B cell (primary cell): Measurements from ENCODE around the gene EGFR. TPM values are rescaled to one million over a fixed set of nuclear protein-coding genes. Genes with fewer than 3 reads are reported as not detected.

Experiments used
- ATAC-seq: fragments of 200-7000 bp; cut with Tn5 transposase; one replicate; pipeline ENCODE4 v1.10.0; 2021; ENCODE audit warnings: low read depth, mild to moderate bottlenecking, moderate number of reproducible peaks, moderate library complexity
- CTCF ChIA-PET: fragments of 350-600 bp; sonication (Branson Sonifier 250); formaldehyde crosslinking; loops from one replicate; lab custom pipeline; 2021; ENCODE audit warnings: antibody characterized with exemption, inconsistent platforms; lab: Charles Lee
- POLR2A ChIA-PET: fragments of 350-600 bp; sonication (Branson Sonifier 250); formaldehyde crosslinking; loops from one replicate; lab custom pipeline; 2021; ENCODE audit warnings: antibody characterized with exemption; lab: Charles Lee
- DNase-seq: peaks from one replicate; pipeline ENCODE4 v3.0.0; 2013
- H2AFZ ChIP-seq: 2 replicates; pipeline ENCODE4 v1.6.1; 2012; ENCODE audit warnings: mild to moderate bottlenecking, low read depth, low read length; ENCODE audit not compliant: insufficient read depth, poor library complexity, severe bottlenecking
- H3K27ac ChIP-seq, 2 donors: 1 replicate in 1 of 2; 2 replicates in 1 of 2; pipeline ENCODE4 v1.5.1; 2012 to 2013; ENCODE audit warnings: low read length in 2 of 2, mild to moderate bottlenecking in 2 of 2, moderate library complexity in 1 of 2
- H3K27me3 ChIP-seq, 4 experiments: fragments of 200-600 bp in 1 of 4; sonication (generic) in 1 of 4; replicated peaks in 1 of 4; 1 replicate in 2 of 4; 2 replicates in 2 of 4; pipeline versions ENCODE4 v1.6.1 to v1.7.0; 2013 to 2016; ENCODE audit warnings: low read length in 3 of 4, mild to moderate bottlenecking in 2 of 4, mixed read lengths in 1 of 4, moderate library complexity in 1 of 4; ENCODE audit not compliant: insufficient read depth in 4 of 4, control insufficient read depth in 3 of 4; ENCODE audit errors: control extremely low read depth in 1 of 4
- H3K36me3 ChIP-seq, 2 experiments: replicated peaks in 1 of 2; 1 replicate in 1 of 2; 2 replicates in 1 of 2; pipeline versions ENCODE4 v1.6.1 to v1.7.1; 2013; ENCODE audit warnings: low read length in 1 of 2; ENCODE audit not compliant: insufficient read depth in 2 of 2, control insufficient read depth in 1 of 2; ENCODE audit errors: control extremely low read depth in 1 of 2, extremely low read depth in 1 of 2
- H3K4me1 ChIP-seq, 2 donors: fragments of 200-600 bp in 1 of 2; sonication (generic) in 1 of 2; 1 replicate in 1 of 2; 2 replicates in 1 of 2; pipeline versions ENCODE4 v1.5.1 to v1.6.1; 2013 to 2017; ENCODE audit warnings: low read length in 2 of 2; ENCODE audit not compliant: control insufficient read depth in 2 of 2, insufficient read depth in 2 of 2
- H3K4me2 ChIP-seq: replicated peaks from 2 replicates; pipeline ENCODE3; 2012; ENCODE audit warnings: mild to moderate bottlenecking, low read depth, low read length; ENCODE audit not compliant: poor library complexity, severe bottlenecking
- H3K4me3 ChIP-seq, 5 experiments: fragments of 200-600 bp in 1 of 5; sonication (generic) in 1 of 5; 1 replicate in 3 of 5; 2 replicates in 2 of 5; pipeline versions ENCODE4 v1.5.1 to v1.7.0; 2011 to 2016; ENCODE audit warnings: low read length in 4 of 5, mild to moderate bottlenecking in 4 of 5, low read depth in 2 of 5, control low read depth in 1 of 5, moderate library complexity in 1 of 5; ENCODE audit not compliant: insufficient read depth in 1 of 5; ENCODE audit errors: control extremely low read depth in 1 of 5, extremely low read depth in 1 of 5
- H3K79me2 ChIP-seq: fragments of 200-600 bp; sonication (generic); one replicate; pipeline ENCODE4 v1.6.0; 2016; ENCODE audit warnings: low read length; ENCODE audit not compliant: control insufficient read depth, insufficient read depth
- H3K9ac ChIP-seq: fragments of 200-600 bp; sonication (generic); 2 replicates; pipeline ENCODE4 v1.6.1; 2017; ENCODE audit warnings: mild to moderate bottlenecking, low read length, moderate library complexity
- H3K9me3 ChIP-seq, 3 donors: one replicate each; pipeline versions ENCODE4 v1.6.1 to v1.7.1; 2013; ENCODE audit warnings: low read length in 2 of 3; ENCODE audit not compliant: control insufficient read depth in 2 of 3, insufficient read depth in 1 of 3; ENCODE audit errors: control extremely low read depth in 1 of 3
- H4K20me1 ChIP-seq: 2 replicates; pipeline ENCODE4 v1.6.0; 2012; ENCODE audit warnings: mild to moderate bottlenecking, low read length; ENCODE audit not compliant: insufficient read depth, control insufficient read depth, poor library complexity, severe bottlenecking
- H3K27ac Mint-ChIP-seq: one replicate; pipeline ENCODE4 v1.8.0; 2021; ENCODE audit warnings: mixed read lengths
- H3K27me3 Mint-ChIP-seq: one replicate; pipeline ENCODE4 v1.8.0; 2021; ENCODE audit warnings: mixed read lengths
- H3K4me1 Mint-ChIP-seq: one replicate; pipeline ENCODE4 v1.8.0; 2021; ENCODE audit warnings: mixed read lengths
- H3K4me3 Mint-ChIP-seq: one replicate; pipeline ENCODE4 v1.8.0; 2021; ENCODE audit warnings: mixed read lengths
- H3K9me3 Mint-ChIP-seq: one replicate; pipeline ENCODE4 v1.8.0; 2022; ENCODE audit warnings: mixed read lengths; ENCODE audit not compliant: insufficient read depth
- EZH2 ChIP-seq: IDR thresholded peaks from 2 replicates; pipeline ENCODE4 v1.6.1; 2012; ENCODE audit warnings: borderline replicate concordance, low read depth, mild to moderate bottlenecking, moderate library complexity, low read length; ENCODE audit not compliant: insufficient read depth, poor library complexity, severe bottlenecking
- WGBS: methylation state at CpG from one replicate; pipeline ENCODE4 v1.1.5; 2013; ENCODE audit warnings: missing lambda C conversion rate; ENCODE audit not compliant: insufficient coverage; 5-methylcytosine and 5-hydroxymethylcytosine counted together
- intact Hi-C: fragments of 100-400 bp; cut with micrococcal nuclease; formaldehyde crosslinking; loops from one replicate; pipeline ENCODE4 v1.10.0; 2022
- polyA plus RNA-seq: library from polyadenylated mRNA; depleted of rRNA; stranded (reverse); fragments of >200 nt; gene quantifications from 2 replicates; pipeline ENCODE4 v1.2.3, GENCODE V29; 2012
- total RNA-seq, 2 donors: library from RNA; stranded (reverse); fragments of 120-200 nt in 1 of 2; gene quantifications; 1 replicate in 1 of 2; 2 replicates in 1 of 2; pipeline versions ENCODE4 v1.2.3 to v1.2.4, GENCODE V29; 2013 to 2022
- TF ChIP-seq, protein P1 (sequence below): fragments of 200-600 bp; IDR thresholded peaks from one replicate; pipeline ENCODE4 v1.8.0; 2022; ENCODE audit warnings: antibody characterized with exemption, mild to moderate bottlenecking

The EGFR gene
- total and polyA plus RNA-seq, 2 donors (not counting 1 experiment from before 2014, with no cell fraction given): not detected

DNA sequence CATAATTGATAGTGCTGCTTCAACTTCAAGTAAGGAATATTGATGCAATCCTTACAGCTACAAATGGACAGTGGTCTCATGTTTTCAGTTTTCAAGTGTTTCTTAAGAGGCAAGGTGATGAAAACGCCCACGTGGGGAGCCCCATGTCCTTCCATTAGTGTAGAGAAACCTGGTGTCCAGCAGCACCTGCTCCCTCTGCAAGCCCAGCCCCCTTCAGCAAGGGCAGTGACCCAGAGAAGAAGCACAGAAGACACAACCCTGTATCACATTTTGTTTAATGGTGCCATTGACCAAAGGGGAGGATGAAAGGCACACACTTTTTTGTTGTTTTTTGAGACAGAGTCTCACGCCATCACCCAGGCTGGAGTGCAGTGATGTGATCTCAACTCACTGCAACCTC lies 143.7 kb downstream of the EGFR start:
- WGBS: 71% methylated on average over 3 of the region's 3 CpGs
- Mint-ChIP-seq H3K4me3 (no peak overlapping the region), H3K27ac (no peak overlapping the region), H3K4me1 (no peaks in the 10 kb centered on the region), H3K27me3 (peaks cover 6% of the 10 kb centered on the region), H3K9me3 (peaks cover 2% of the 10 kb centered on the region)
- POLR2A ChIA-PET: no interaction called here
- Histone ChIP-seq H3K9me3 (peaks cover 0 to 2% (median 0%) of the 10 kb centered on the region in 3 donors), H3K36me3 (no peaks in the 10 kb centered on the region), H3K79me2 (no peaks in the 10 kb centered on the region), H3K4me3 (no peak overlapping the region), H3K9ac (no peak overlapping the region), H3K27me3 (no peaks in the 10 kb centered on the region), H3K4me2 (no peak overlapping the region), H3K27ac (no peak overlapping the region), H2AFZ (no peak overlapping the region), H4K20me1 (no peaks in the 10 kb centered on the region), H3K4me1 (no peaks in the 10 kb centered on the region)
- intact Hi-C loops: no loop called here
- DNase-seq (no peak), ATAC-seq (no peak)
- TF ChIP-seq, protein P1, sequence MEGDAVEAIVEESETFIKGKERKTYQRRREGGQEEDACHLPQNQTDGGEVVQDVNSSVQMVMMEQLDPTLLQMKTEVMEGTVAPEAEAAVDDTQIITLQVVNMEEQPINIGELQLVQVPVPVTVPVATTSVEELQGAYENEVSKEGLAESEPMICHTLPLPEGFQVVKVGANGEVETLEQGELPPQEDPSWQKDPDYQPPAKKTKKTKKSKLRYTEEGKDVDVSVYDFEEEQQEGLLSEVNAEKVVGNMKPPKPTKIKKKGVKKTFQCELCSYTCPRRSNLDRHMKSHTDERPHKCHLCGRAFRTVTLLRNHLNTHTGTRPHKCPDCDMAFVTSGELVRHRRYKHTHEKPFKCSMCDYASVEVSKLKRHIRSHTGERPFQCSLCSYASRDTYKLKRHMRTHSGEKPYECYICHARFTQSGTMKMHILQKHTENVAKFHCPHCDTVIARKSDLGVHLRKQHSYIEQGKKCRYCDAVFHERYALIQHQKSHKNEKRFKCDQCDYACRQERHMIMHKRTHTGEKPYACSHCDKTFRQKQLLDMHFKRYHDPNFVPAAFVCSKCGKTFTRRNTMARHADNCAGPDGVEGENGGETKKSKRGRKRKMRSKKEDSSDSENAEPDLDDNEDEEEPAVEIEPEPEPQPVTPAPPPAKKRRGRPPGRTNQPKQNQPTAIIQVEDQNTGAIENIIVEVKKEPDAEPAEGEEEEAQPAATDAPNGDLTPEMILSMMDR: no peak
- no peak for TF ChIP-seq EZH2
- CTCF ChIA-PET: no interaction called here

DNA sequence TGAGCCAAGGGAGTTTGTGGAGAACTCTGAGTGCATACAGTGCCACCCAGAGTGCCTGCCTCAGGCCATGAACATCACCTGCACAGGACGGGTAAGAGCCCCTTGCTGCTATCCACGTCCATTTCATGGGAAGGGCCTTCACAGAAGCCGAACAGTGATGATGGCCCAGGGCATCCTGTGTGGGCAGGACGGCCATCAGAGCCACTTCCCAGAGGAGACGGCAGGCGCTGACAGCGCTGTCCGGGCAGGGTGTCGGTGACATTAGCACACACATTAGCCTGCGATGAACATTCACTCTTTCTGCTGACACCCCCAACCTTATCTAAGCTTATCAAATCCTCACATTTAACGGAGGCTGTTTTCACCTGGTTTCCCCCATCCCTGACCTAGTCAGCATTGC lies 144.9 kb downstream of the EGFR start:
- Histone ChIP-seq H2AFZ (no peak overlapping the region), H3K79me2 (no peaks in the 10 kb centered on the region), H3K4me1 (no peaks in the 10 kb centered on the region), H3K4me2 (no peak overlapping the region), H3K27me3 (no peaks in the 10 kb centered on the region), H3K36me3 (no peaks in the 10 kb centered on the region), H3K4me3 (no peak overlapping the region), H3K9ac (no peak overlapping the region), H3K9me3 (peaks cover 0 to 3% (median 0%) of the 10 kb centered on the region in 3 donors), H4K20me1 (no peaks in the 10 kb centered on the region), H3K27ac (no peak overlapping the region)
- H3K9me3 Mint-ChIP-seq: peaks cover 2% of the 10 kb centered on the region
- WGBS: 93% methylated on average over 10 of the region's 11 CpGs
- no peak for TF ChIP-seq EZH2
- TF ChIP-seq, protein P1: no peak
- CTCF ChIA-PET: no interaction called here
- POLR2A ChIA-PET: no interaction called here
- no peak overlapping the region for H3K27ac Mint-ChIP-seq
- peaks cover 6% of the 10 kb centered on the region for H3K27me3 Mint-ChIP-seq
- ATAC-seq (no peak), DNase-seq (no peak)
- intact Hi-C loops: no loop called here
- no peak overlapping the region for H3K4me3 Mint-ChIP-seq
- H3K4me1 Mint-ChIP-seq: no peaks in the 10 kb centered on the region
